ENCODE results near the gene JMJD8.

- TF ChIP-seq CTCF (IDR thresholded peaks at IDR 0.05), result no peak
- TF ChIP-seq POLR2A (IDR thresholded peaks at IDR 0.05), result no peak
Measured at GRCh38 chr16:723695-724094, 39.6 kb upstream of the JMJD8 start.

Measured in adrenal gland (tissue), 5 donors.